K562 (cell line): ENCODE data around the gene PLEKHO2. TPM values are rescaled to one million over a fixed set of nuclear protein-coding genes. Genes with fewer than 3 reads are reported as not detected.

Experiments
- ATAC-seq: fragments of 200-7000 bp; cut with Tn5 transposase; 3 replicates; pipeline ENCODE4 v1.9.1; 2020; ENCODE audit warnings: moderate library complexity
- BruUV-seq: library from RNA; stranded (reverse); fragments of 400-500 nt; replicated peaks from 2 replicates; lab custom pipeline; 2021; lab: Mats Ljungman, UMichigan
- CTCF ChIA-PET: fragments of 300-600 bp; formaldehyde crosslinking; extraction: SDS; loops from one replicate; lab custom pipeline; 2021; ENCODE audit warnings: low intra/inter-chr PET ratio; lab: Yijun Ruan, JAX
- POLR2A ChIA-PET: fragments of 300-600, 350-650 bp; sonication (Branson Sonifier 250); formaldehyde crosslinking; extraction: SDS; loops from one replicate; lab custom pipeline; 2021; ENCODE audit warnings: antibody characterized with exemption, inconsistent platforms; lab: Yijun Ruan, JAX
- DNase-seq, 4 experiments: peaks; one replicate each; pipeline versions ENCODE4 v3.0.0 to v3.0.0-alpha.2; 2011 to 2018; ENCODE audit warnings: low spot score in 3 of 4, mixed read lengths in 3 of 4; ENCODE audit errors: extremely low read depth in 1 of 4
- FAIRE-seq: peaks from 2 replicates; lab custom pipeline; 2011; peaks lifted over from hg19 to GRCh38; lab: Jason Lieb, UNC
- H2AFZ ChIP-seq: 2 replicates; pipeline ENCODE4 v1.6.0; 2011; ENCODE audit warnings: low read depth, low read length, control low read depth, inconsistent platforms
- H3K27ac ChIP-seq: fragments of 200-600 bp; 3 replicates; pipeline ENCODE4 v1.8.0; 2011; ENCODE audit warnings: low read depth, mild to moderate bottlenecking, control low read depth, inconsistent platforms, low read length, moderate library complexity, mixed read lengths; ENCODE audit errors: extremely low read depth
- H3K27me3 ChIP-seq, 2 experiments: fragments of 300-600 bp in 1 of 2; 2 replicates in 1 of 2; 3 replicates in 1 of 2; pipeline versions ENCODE4 v1.6.0 to v1.8.0; 2011; ENCODE audit warnings: inconsistent platforms in 2 of 2, low read length in 2 of 2, mild to moderate bottlenecking in 1 of 2, mixed read lengths in 1 of 2, moderate library complexity in 1 of 2; ENCODE audit not compliant: control insufficient read depth in 2 of 2, insufficient read depth in 2 of 2
- H3K36me3 ChIP-seq: fragments of 300-600 bp; 3 replicates; pipeline ENCODE4 v1.8.0; 2011; ENCODE audit warnings: mild to moderate bottlenecking, low read length, inconsistent platforms; ENCODE audit not compliant: control insufficient read depth, insufficient read depth
- H3K4me1 ChIP-seq, 2 experiments: fragments of 200-600 bp in 1 of 2; replicated peaks in 1 of 2; 2 replicates in 1 of 2; 3 replicates in 1 of 2; pipeline versions ENCODE4 v1.5.1 to v1.8.0; 2011; ENCODE audit warnings: inconsistent platforms in 2 of 2, low read length in 2 of 2, mild to moderate bottlenecking in 1 of 2, mixed read lengths in 1 of 2, moderate library complexity in 1 of 2; ENCODE audit not compliant: control insufficient read depth in 2 of 2, insufficient read depth in 2 of 2
- H3K4me2 ChIP-seq: 2 replicates; pipeline ENCODE4 v1.6.1; 2011; ENCODE audit warnings: low read length, control low read depth, inconsistent platforms, mixed read lengths; ENCODE audit not compliant: insufficient read depth
- H3K4me3 ChIP-seq: fragments of 200-600 bp; sonication (generic), shearing (Covaris generic); 2 replicates; pipeline ENCODE4 v1.5.1; 2016; ENCODE audit warnings: control low read depth, inconsistent platforms
- H3K79me2 ChIP-seq: fragments of 200-600 bp; 3 replicates; pipeline ENCODE4 v1.8.0; 2011; ENCODE audit warnings: low read length, inconsistent platforms; ENCODE audit not compliant: control insufficient read depth, insufficient read depth
- H3K9ac ChIP-seq, 2 experiments: 2 replicates each; pipeline versions ENCODE4 v1.6.0 to v1.6.1; 2011; ENCODE audit warnings: low read depth in 2 of 2, low read length in 2 of 2, control low read depth in 1 of 2, inconsistent platforms in 1 of 2, mild to moderate bottlenecking in 1 of 2, mixed read lengths in 1 of 2; ENCODE audit not compliant: insufficient read depth in 1 of 2
- H3K9me1 ChIP-seq: one replicate; pipeline ENCODE4 v1.6.0; 2011; ENCODE audit warnings: inconsistent platforms, mild to moderate bottlenecking, low read length, moderate library complexity; ENCODE audit not compliant: control insufficient read depth, insufficient read depth
- H3K9me3 ChIP-seq: replicated peaks from 2 replicates; pipeline ENCODE4 v1.5.1; 2011; ENCODE audit warnings: low read depth, low read length, inconsistent platforms; ENCODE audit not compliant: control insufficient read depth, insufficient read depth
- H4K20me1 ChIP-seq: replicated peaks from 2 replicates; pipeline ENCODE4 v1.6.1; 2011; ENCODE audit warnings: low read length, inconsistent platforms, mixed read lengths; ENCODE audit not compliant: control insufficient read depth, insufficient read depth
- ARID4B ChIP-seq: sonication (generic); formaldehyde crosslinking; IDR thresholded peaks from 2 replicates; pipeline ENCODE4 v1.8.0; 2022; ENCODE audit warnings: mild to moderate bottlenecking, missing genetic modification reagents
- ATF7 ChIP-seq: fragments of 450-650 bp; IDR thresholded peaks from 2 replicates; pipeline ENCODE4 v1.7.1; 2014; ENCODE audit warnings: mild to moderate bottlenecking, moderate library complexity
- CHD1 ChIP-seq: fragments of 200-600 bp; sonication (generic); IDR thresholded peaks from one replicate; pipeline ENCODE4 v1.6.1; 2012; ENCODE audit warnings: mild to moderate bottlenecking, moderate library complexity, low read length, inconsistent platforms
- DMBX1 ChIP-seq: fragments of 250-450 bp; sonication (Bioruptor Pico); IDR thresholded peaks from 2 replicates; pipeline ENCODE4 v1.8.0; 2022; ENCODE audit warnings: inconsistent platforms, mild to moderate bottlenecking, moderate library complexity, borderline replicate concordance
- HNRNPH1 ChIP-seq: fragments of 200-400 bp; formaldehyde crosslinking; optimal IDR thresholded peaks from 2 replicates; pipeline ENCODE3; 2017; ENCODE audit warnings: low read depth, mild to moderate bottlenecking, low read length, moderate library complexity
- MAZ ChIP-seq, 2 experiments: fragments of 450-650 bp in 1 of 2; sonication (generic) in 1 of 2; formaldehyde crosslinking; IDR thresholded peaks in 1 of 2; conservative IDR thresholded peaks in 1 of 2; 2 replicates each; pipeline versions ENCODE4 v1.4.0 to v1.5.0; 2020; ENCODE audit warnings: mild to moderate bottlenecking in 1 of 2, missing genetic modification reagents in 1 of 2
- MEIS2 ChIP-seq: fragments of 450-650 bp; IDR thresholded peaks from 2 replicates; pipeline ENCODE4 v1.6.1; 2014; ENCODE audit warnings: mild to moderate bottlenecking; ENCODE audit not compliant: partially characterized antibody
- RBM22 ChIP-seq: fragments of 200-400 bp; formaldehyde crosslinking; IDR thresholded peaks from 2 replicates; pipeline ENCODE4 v1.6.1; 2018; ENCODE audit warnings: low read length, low read depth; ENCODE audit not compliant: poor library complexity, severe bottlenecking
- RUNX1 ChIP-seq: sonication (generic); IDR thresholded peaks from 2 replicates; pipeline ENCODE4 v1.6.1; 2016; ENCODE audit warnings: antibody characterized with exemption, low read depth
- ZBED1 ChIP-seq: IDR thresholded peaks from 2 replicates; pipeline ENCODE4 v1.6.1; 2014
- ZNF133 ChIP-seq: fragments of 250-450 bp; sonication (Bioruptor Pico); IDR thresholded peaks from 2 replicates; pipeline ENCODE4 v1.4.0; 2020; ENCODE audit warnings: mild to moderate bottlenecking
- ZNF23 ChIP-seq: fragments of 250-450 bp; sonication (Bioruptor Pico); IDR thresholded peaks from 2 replicates; pipeline ENCODE4 v1.4.0; 2020; ENCODE audit warnings: mild to moderate bottlenecking
- ZNF76 ChIP-seq: fragments of 250-450 bp; sonication (Bioruptor Pico); IDR thresholded peaks from 2 replicates; pipeline ENCODE4 v1.4.0; 2020; ENCODE audit warnings: mild to moderate bottlenecking, moderate library complexity, borderline replicate concordance
- WGBS: fragments of 100-300 bp; shearing (Covaris generic); methylation state at CpG from one replicate; pipeline ENCODE4 v1.1.6; 2016; ENCODE audit warnings: low coverage, mixed read lengths; ENCODE audit not compliant: insufficient coverage; ENCODE audit errors: missing lambda C conversion rate; 5-methylcytosine and 5-hydroxymethylcytosine counted together
- in situ Hi-C: fragments of 300-500 bp; cut with MboI; formaldehyde crosslinking; loops from 4 replicates; pipeline ENCODE4 v1.15.0; 2018; ENCODE audit warnings: inconsistent platforms, mixed read lengths
- intact Hi-C: fragments of 100-400 bp; cut with micrococcal nuclease; formaldehyde crosslinking; loops from 2 replicates; pipeline ENCODE4 v1.14.2; 2022
- polyA plus RNA-seq, 8 experiments: library from polyadenylated mRNA; depleted of rRNA in 4 of 8; stranded (reverse) in 5 of 8; unstranded in 3 of 8; fragments of >200 nt; fragmentation: Nextera tagmentation in 2 of 8; fragmentation: Illumina TruSeq in 1 of 8; extraction: Ambion mirVana in 2 of 8; extraction: Trizol in 1 of 8; gene quantifications; 2 replicates each; pipeline versions ENCODE4 v1.2.1 to v1.2.3, GENCODE V29; 2011 to 2014; ENCODE audit warnings: inconsistent platforms in 1 of 8, missing spikeins in 1 of 8
- total RNA-seq, 7 experiments: library from RNA; depleted of rRNA in 6 of 7; stranded (reverse); fragments of >200 nt in 6 of 7; fragmentation: Illumina TruSeq in 2 of 7; extraction: Trizol in 2 of 7; gene quantifications; 2 replicates each; pipeline versions ENCODE4 v1.2.1 to v1.2.3, GENCODE V29; 2011 to 2021; ENCODE audit warnings: low replicate concordance in 1 of 7

PLEKHO2 gene
- total and polyA plus RNA-seq, 9 of the 15 experiments (the other 6 are each of a cell fraction or from before 2014, with no cell fraction given), result 0.24 to 8.8 (median 5.5) TPM

- Histone ChIP-seq H3K4me2 (peak overlapping the region; percentile 36; the same call in 1 of the 2 replicates), H2AFZ (peak overlapping the region; percentile 93), H4K20me1 (no peaks in the 10 kb centered on the region), H3K9ac (peak overlapping the region; percentile 33 to 47; a peak in 3 of 4 replicates), H3K36me3 (no peaks in the 10 kb centered on the region), H3K27me3 (no peaks in the 10 kb centered on the region), H3K79me2 (no peaks in the 10 kb centered on the region), H3K4me3 (no peak overlapping the region), H3K9me1 (no peaks in the 10 kb centered on the region), H3K9me3 (no peaks in the 10 kb centered on the region), H3K27ac (peak overlapping the region; percentile 78; the same call in 2 of the 3 replicates), H3K4me1 (peaks cover 26 to 29% of the 10 kb centered on the region in 2 experiments)
- in situ Hi-C loops (no loop called here), intact Hi-C loops (no loop called here)
- peak; percentile 88 to 92 (median 89) for DNase-seq
- ATAC-seq, result peak; percentile 87
- 50% methylated on average over 39 of the region's 44 CpGs for WGBS
- CTCF ChIA-PET, result no interaction called here
- FAIRE-seq, result peak; percentile 85
- BruUV-seq, result no TSS peak
- POLR2A ChIA-PET, result interaction anchor here (0.6 to 1.6 kb wide), 10 partner anchors 10 to 725 kb away, joined by 3 to 7 read pairs (median 3); partner anchors contain the start of gene RNU5B-1
- no peak for TF ChIP-seq RBM22
- TF ChIP-seq ATF7, result peak; percentile 50; the same call in 1 of the 2 replicates
- TF ChIP-seq MAZ (CRISPR knock-in tag; conservative IDR thresholded peaks at IDR 0.05 in 1 of 2, IDR thresholded peaks at IDR 0.05 in 1 of 2), result peak; percentile 66 to 80
- TF ChIP-seq ARID4B (CRISPR knock-in tag), result peak; percentile 40; the same call in 1 of the 2 replicates
- no peak for TF ChIP-seq CHD1
- no peak for TF ChIP-seq HNRNPH1
- no peak for TF ChIP-seq ZNF23
- no peak for TF ChIP-seq RUNX1
- 0 out of 2 replicates have a peak, but pooled peaks have one; percentile 63 for TF ChIP-seq DMBX1 (CRISPR knock-in tag)
- no peak for TF ChIP-seq ZNF76
- TF ChIP-seq MEIS2, result peak; percentile 18
- TF ChIP-seq ZNF133 (CRISPR knock-in tag), result no peak
- no peak for TF ChIP-seq ZBED1
These were observed 52.0 kb downstream of the PLEKHO2 start for GRCh38 chr15:64893481-64894394.
